HEK293T (cell line): Measurements from ENCODE around the gene HDAC3.

ENCODE experiments used
- FOXK2 ChIP-seq: fragments of 450-650 bp; IDR thresholded peaks from 2 replicates; pipeline ENCODE4 v1.6.1; 2016; ENCODE audit warnings: mild to moderate bottlenecking
- LEF1 ChIP-seq: fragments of 450-650 bp; IDR thresholded peaks from 2 replicates; pipeline ENCODE4 v1.6.1; 2017; ENCODE audit warnings: mild to moderate bottlenecking, borderline replicate concordance
- PKNOX1 ChIP-seq: fragments of 450-650 bp; IDR thresholded peaks from 2 replicates; pipeline ENCODE4 v1.6.1; 2016
- SP1 ChIP-seq: fragments of 450-650 bp; IDR thresholded peaks from 2 replicates; pipeline ENCODE4 v1.6.1; 2017
- SUZ12 ChIP-seq: fragments of 450-650 bp; IDR thresholded peaks from 2 replicates; pipeline ENCODE4 v1.6.1; 2016; ENCODE audit warnings: mild to moderate bottlenecking

GRCh38 chr5:141638771-141639170 is 2.1 kb upstream of the HDAC3 start:
- no peak for TF ChIP-seq SP1
- no peak for TF ChIP-seq FOXK2
- no peak for TF ChIP-seq SUZ12
- no peak for TF ChIP-seq LEF1
- no peak for TF ChIP-seq PKNOX1
